ENCODE measurements around the gene ADCK1.

- no peak for TF ChIP-seq CTCF (IDR thresholded peaks at IDR 0.05; ENCODE audit: low read depth, low read length)
- TF ChIP-seq EZH2phosphoT487 (IDR thresholded peaks at IDR 0.05; ENCODE audit: low read depth), result no peak
These were observed 117.7 kb downstream of the ADCK1 start for GRCh38 chr14:77917491-77918201.

All from OCI-LY3 (cell line).